RPMI7951 (cell line): ENCODE data around the gene OR6J1. TPM values are rescaled to one million over a fixed set of nuclear protein-coding genes. Genes with fewer than 3 reads are reported as not detected.
"Not testable (repeated sequence)": the region's sequence is repeated elsewhere in the genome, so short reads cannot be mapped to it uniquely, and the experiment has no call there.

ENCODE experiments used
- DNase-seq: peaks from one replicate; pipeline ENCODE4 v3.0.0-alpha.2; 2012; ENCODE audit warnings: low read depth
- total RNA-seq: library from RNA; depleted of rRNA; stranded (reverse); fragments of >200 nt; shearing (Covaris generic); gene quantifications from 2 replicates; pipeline ENCODE4 v1.2.3, GENCODE V29; 2014

OR6J1 gene
- total RNA-seq, 1 experiment from 2014 or later: not detected

GRCh38 chr14:22650960-22651521 is 6.9 kb upstream of the OR6J1 start:
- DNase-seq: peak; percentile 80

GRCh38 chr14:22650046-22650739 is 6.0 kb upstream of the OR6J1 start:
- no peak for DNase-seq

GRCh38 chr14:22648506-22648905 is 4.4 kb upstream of the OR6J1 start:
- DNase-seq: no peak

GRCh38 chr14:22646570-22647254 is 2.6 kb upstream of the OR6J1 start:
- peak; percentile 54 for DNase-seq

GRCh38 chr14:22641846-22642245 is 2.3 kb downstream of the OR6J1 start:
- no peak for DNase-seq

DNA sequence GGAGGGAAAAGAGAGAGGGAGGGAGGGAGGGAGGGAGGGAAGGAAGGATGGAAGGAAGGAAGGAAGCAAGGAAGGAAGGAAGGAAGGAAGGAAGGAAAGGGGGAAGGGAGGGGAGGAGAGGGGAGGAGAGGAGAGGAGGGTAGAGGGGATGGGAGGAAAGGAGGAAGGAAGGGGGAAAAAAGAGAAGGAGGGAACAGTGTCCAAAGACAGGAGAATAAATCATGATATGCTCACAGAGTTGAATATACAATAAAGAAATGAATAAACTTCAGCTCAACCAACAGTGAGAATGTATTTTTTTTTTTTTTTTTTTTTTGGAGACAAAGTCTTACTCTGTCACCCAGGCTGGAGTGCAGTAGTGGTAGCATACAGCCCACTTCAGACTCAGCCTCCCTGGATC is 4.0 kb downstream of the OR6J1 start:
- DNase-seq: no peak

DNA sequence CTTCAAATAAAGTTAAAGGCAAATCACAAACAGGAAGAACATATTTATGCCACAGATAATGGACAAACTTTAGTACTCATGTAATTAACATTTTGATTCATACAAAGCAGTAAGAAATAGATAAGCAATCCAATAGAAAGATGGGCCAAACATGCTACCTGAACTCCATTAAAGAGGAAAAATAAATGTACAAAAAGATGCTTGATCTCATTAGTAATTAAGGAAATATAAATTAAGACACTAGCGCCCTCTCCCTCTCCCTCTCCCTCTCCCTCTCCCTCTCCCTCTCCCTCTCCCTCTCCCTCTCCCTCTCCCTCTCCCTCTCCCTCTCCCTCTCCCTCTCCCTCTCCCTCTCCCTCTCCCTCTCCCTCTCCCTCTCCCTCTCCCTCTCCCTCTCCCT is 8.2 kb downstream of the OR6J1 start:
- DNase-seq: not testable (repeated sequence)

DNA sequence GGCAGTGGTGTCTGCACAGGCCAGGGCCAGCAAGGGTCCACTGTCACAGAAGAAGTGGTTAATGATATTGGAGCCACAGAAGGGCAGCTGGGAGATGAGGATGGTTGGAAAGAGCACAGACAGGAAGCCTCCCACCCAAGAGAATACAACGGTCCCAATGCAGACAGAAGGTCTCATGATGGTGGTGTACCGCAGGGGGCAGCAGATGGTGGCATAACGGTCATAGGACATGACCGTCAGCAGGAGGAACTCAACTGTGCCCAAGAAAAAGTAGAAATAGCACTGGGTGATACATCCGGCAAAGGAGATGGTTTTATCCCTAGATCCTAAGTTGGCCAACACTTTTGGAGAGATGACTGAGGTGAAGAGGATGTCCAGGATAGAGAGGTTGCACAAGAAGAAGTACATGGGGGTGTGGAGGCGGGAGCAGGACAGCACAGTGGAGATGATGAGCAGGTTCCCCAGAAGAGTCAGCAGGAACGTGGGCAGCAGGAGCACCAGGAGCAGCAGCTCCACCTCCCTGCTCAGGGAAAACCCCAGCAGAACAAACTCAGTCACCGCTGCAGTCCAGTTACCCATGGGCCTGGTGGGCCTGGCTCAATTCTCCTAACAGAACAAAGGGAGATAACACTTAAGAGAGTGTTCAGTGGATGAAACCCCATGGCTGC is 9.8 kb downstream of the OR6J1 start:
- no peak for DNase-seq

DNA sequence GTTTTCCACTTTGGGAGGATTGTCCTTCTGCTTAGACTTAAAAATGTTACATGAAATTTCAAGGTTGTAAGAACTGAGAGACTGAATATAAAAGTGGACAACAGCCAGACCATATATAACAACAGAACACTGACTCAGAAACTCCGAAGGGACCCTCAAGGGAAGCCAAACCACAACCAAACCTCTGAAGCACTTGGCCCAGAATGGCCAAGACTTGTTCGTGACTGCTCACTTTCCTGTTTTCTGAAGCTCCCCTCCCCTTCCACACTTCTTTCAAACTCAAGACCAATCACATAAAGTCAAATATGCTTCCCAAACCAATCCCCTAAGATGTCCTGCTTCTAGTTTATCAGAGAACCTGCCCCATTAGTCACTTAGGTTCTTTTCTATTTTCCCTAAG is 13.7 kb downstream of the OR6J1 start:
- DNase-seq: peak; percentile 83

DNA sequence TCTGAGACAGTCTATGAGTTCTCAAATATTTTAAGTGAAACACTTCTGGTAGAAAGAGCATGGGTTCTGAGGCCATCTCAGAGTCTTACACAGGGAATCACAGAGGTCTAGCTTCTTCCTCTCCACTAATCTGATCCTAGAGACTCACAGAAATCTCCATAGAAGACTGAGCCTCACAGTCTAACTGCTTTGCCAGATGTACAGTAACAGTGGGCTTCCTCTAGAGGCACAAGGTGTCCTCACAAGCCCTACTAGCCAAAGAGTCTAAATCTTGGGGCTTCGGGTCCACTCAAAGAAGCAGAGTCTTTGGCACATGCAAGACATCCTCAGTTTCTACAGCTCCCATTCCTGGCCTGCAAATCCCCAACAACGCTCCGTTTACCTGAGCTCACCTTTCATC is 14.1 kb downstream of the OR6J1 start:
- DNase-seq: peak; percentile 7

- DNase-seq: no peak
These were observed 14.8 kb downstream of the OR6J1 start for GRCh38 chr14:22629361-22629760.

- DNase-seq: no peak
These were observed 16.5 kb downstream of the OR6J1 start for GRCh38 chr14:22627506-22628263.

DNA sequence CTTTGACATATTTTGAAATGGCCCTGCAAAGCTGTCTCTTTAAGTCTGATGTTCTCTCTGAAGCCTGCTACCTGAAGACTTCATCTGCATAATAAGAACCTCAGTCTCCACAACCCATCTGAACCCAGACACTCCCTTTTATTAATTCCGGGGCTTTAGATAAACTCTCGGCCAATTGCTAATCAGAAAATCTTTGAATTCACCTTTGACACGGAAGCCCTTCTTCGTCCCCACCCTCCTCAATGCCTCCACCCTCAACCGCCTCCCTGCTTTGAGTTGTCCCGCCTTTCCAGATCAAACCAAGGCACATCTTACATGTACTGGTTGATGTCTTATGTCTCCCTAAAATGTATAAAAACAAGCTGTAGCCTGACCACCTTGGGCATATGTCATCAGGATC is 17.6 kb downstream of the OR6J1 start:
- DNase-seq: no peak

- DNase-seq: peak; percentile 53
These were observed 21.1 kb downstream of the OR6J1 start for GRCh38 chr14:22623047-22623446.

GRCh38 chr14:22622255-22622654 is 21.9 kb downstream of the OR6J1 start:
- DNase-seq: peak; percentile 38

GRCh38 chr14:22615765-22616164 is 28.4 kb downstream of the OR6J1 start:
- DNase-seq: not testable (repeated sequence)

DNA sequence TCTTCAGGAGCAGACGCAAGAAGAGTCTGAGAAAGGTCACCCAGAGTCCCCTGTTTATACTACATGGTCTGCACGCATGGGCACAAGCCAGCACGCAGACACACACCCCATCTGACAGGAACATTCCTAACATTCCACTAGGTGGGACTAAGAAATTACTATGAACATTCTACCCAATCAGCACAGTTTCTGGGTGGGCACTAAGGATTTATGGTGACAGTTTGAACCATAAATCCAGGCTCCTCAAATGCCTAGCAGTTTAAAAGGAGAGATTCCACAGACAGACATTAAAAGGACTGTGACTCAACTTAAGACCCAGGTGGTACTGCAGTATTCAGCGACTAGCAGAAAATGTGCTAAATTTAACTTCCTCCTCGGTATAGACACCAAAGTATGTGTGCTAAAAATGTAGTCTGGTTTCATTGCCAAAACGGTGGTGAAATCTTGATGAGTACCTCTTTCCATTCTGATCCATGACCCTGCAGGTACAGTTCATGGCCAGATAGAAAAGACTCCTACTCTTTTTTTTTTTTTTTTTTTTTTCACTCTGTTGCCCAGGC is 29.8 kb downstream of the OR6J1 start:
- DNase-seq: peak; percentile 94

GRCh38 chr14:22613736-22614239 is 30.4 kb downstream of the OR6J1 start:
- DNase-seq: peak; percentile 64

DNA sequence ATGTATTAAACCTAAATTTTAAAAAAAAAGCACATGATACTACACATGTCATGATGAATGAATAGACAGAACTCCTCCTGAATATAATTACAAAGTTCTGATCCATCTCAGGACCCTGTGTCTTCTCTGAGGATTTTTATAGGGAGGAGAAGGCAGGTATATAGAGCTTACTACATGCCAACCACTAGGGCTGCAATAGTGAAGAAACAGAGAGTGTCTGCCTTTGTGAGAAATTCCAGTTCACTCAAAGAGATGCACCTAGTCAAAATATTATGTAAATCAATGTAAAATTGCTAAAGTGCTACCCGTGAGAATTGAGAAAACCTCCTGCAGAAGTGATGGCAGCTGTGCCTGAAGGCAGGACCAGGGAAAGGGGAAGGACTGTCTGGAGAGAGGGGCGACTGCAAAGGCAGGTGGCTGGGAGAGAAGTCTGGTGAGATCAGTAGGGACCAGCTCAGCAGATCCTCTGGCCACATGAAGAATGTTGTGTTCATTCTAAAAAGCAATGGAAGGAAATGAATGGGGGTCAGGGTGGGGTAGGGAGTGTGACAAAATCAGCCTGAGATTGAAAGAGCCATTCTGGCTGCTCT is 31.0 kb downstream of the OR6J1 start:
- DNase-seq: no peak

DNA sequence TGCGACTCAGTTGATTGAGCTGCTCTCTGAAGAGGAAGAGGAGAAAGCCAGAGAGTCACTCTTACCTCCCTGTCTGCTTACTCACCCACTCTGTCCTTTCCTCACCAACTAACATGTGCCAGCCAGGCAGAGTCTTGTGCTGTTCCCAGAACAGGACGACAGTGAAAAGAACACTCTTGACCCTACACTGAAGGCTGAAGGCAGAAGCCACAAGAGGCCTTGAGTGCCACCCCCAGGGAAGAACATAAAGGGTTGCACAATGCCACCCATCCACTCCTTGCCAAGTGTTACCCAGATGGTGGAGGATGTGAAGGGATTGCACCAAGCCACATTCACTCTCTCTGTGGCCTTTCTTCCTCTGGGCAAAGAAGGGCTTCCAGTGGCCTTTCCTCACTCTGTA is 33.2 kb downstream of the OR6J1 start:
- DNase-seq: peak; percentile 15

GRCh38 chr14:22607291-22607690 is 36.9 kb downstream of the OR6J1 start:
- DNase-seq: no peak
